Esophagus squamous epithelium (tissue), 5 donors: ENCODE results near the gene TES. TPM values are rescaled to one million over a fixed set of nuclear protein-coding genes. Genes with fewer than 3 reads are reported as not detected.

Experiments used
- DNase-seq: peaks from one replicate; lab custom pipeline; 2025; lab: John Stamatoyannopoulos, UW
- H3K27ac ChIP-seq, 4 donors: fragments of 200-600 bp; sonication (generic); one replicate each; pipeline ENCODE4 v1.5.1; 2016 to 2019; ENCODE audit warnings: mild to moderate bottlenecking in 1 of 4
- H3K27me3 ChIP-seq, 4 donors: fragments of 200-600 bp; sonication (generic); 1 replicate in 3 of 4; 2 replicates in 1 of 4; pipeline versions ENCODE4 v1.5.1 to v1.6.0; 2017 to 2021; ENCODE audit warnings: antibody characterized with exemption in 1 of 4
- H3K36me3 ChIP-seq, 3 donors: fragments of 200-600 bp; sonication (generic); one replicate each; pipeline ENCODE4 v1.5.1; 2016 to 2019
- H3K4me1 ChIP-seq, 3 donors: fragments of 200-600 bp; sonication (generic); one replicate each; pipeline ENCODE4 v1.5.1; 2017 to 2019
- H3K4me3 ChIP-seq, 4 donors: fragments of 200-600 bp; sonication (generic); 1 replicate in 3 of 4; 2 replicates in 1 of 4; pipeline ENCODE4 v1.5.1; 2016 to 2019; ENCODE audit warnings: mild to moderate bottlenecking in 2 of 4, moderate library complexity in 1 of 4
- H3K9me3 ChIP-seq, 3 donors: fragments of 200-600 bp; sonication (generic); one replicate each; pipeline ENCODE4 v1.5.1; 2016 to 2019
- CTCF ChIP-seq, 6 experiments: fragments of 450-650 bp in 4 of 6; fragments of 200-600 bp in 2 of 6; sonication (generic) in 2 of 6; IDR thresholded peaks; one replicate each; pipeline ENCODE4 v1.5.1; 2016 to 2019; ENCODE audit warnings: antibody characterized with exemption in 6 of 6, mild to moderate bottlenecking in 4 of 6, moderate library complexity in 4 of 6
- POLR2A ChIP-seq, 4 donors: fragments of 450-650 bp; IDR thresholded peaks; one replicate each; pipeline ENCODE4 v1.6.1; 2017; ENCODE audit warnings: antibody characterized with exemption in 4 of 4, mild to moderate bottlenecking in 4 of 4, moderate library complexity in 3 of 4
- WGBS, 2 donors: methylation state at CpG; one replicate each; pipeline ENCODE4 v1.1.5; 2018; 5-methylcytosine and 5-hydroxymethylcytosine counted together
- intact Hi-C: fragments of 100-400 bp; cut with DNase I; formaldehyde crosslinking; loops from one replicate; pipeline ENCODE4 v1.15.0; 2022
- total RNA-seq, 4 donors: library from RNA; depleted of rRNA; stranded (reverse); fragments of >200 nt; gene quantifications; one replicate each; pipeline ENCODE4 v1.1.0, GENCODE V29; 2016
- donor health status: DM: yes; HTN: yes; CAD: no.

The TES gene
- total RNA-seq, 4 donors from 2014 or later: 34.8 to 155 (median 67.0) TPM

- H3K4me3 ChIP-seq: no peak overlapping the region
- TF ChIP-seq POLR2A (IDR thresholded peaks at IDR 0.05) (no peak), CTCF (IDR thresholded peaks at IDR 0.05) (no peak)
- no peak overlapping the region for H3K27ac ChIP-seq
- no peaks in the 10 kb centered on the region for H3K36me3 ChIP-seq
- H3K27me3 ChIP-seq: no peaks in the 10 kb centered on the region
- intact Hi-C loops: no loop called here
- H3K9me3 ChIP-seq: no peaks in the 10 kb centered on the region
- peaks cover 0 to 31% (median 3%) of the 10 kb centered on the region in 3 donors for H3K4me1 ChIP-seq
- no peak for DNase-seq
- 45 to 62% methylated on average over 1 of the region's 1 CpG for WGBS, 2 donors
Observed at GRCh38 chr7:116208919-116209318, 1.4 kb upstream of the TES start.

DNA sequence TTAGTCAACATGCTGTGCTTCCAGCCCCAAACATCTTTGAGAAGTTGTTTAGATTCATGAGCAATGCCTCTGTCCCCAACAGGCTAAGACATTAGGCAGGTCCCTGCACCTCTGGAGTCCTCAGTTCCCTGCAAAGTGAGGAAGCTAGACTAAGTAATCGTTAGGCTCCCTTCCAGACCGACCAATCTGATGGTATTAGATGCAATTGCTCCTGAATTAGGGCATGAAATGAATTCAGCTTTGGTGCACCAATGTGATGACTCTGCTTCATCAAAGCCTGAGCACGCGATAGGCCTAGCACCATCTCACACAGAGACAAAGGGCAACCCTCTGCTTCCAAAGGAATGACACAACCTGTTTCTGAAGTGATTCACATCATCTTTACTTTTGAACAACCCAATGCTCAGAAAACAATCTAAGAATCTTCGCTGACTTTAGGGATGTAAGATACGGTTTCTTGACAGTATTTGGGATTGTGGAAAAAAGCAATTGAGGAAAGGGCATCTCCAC, 723 bp upstream of the TES start:
- H3K27ac ChIP-seq: peak overlapping the region in 2 of 4 donors; percentile 97 to 99

GRCh38 chr7:116211006-116211912, 920 bp downstream of the TES start:
- peak overlapping the region; percentile 74 to 88 (median 81) for H3K4me3 ChIP-seq
- H3K4me1 ChIP-seq: peaks cover 0 to 52% (median 10%) of the 10 kb centered on the region in 3 donors
- H3K27ac ChIP-seq: peak overlapping the region; percentile 97 to 99 (median 98)
- H3K9me3 ChIP-seq: no peaks in the 10 kb centered on the region
- intact Hi-C loops: no loop called here
- 1% methylated on average over 14 to 17 of the region's 27 CpGs for WGBS, 2 donors
- TF ChIP-seq CTCF (IDR thresholded peaks at IDR 0.05): peak in 1 of 6 experiments; percentile 6
- peak in 3 of 4 donors; percentile 82 to 92 (median 89) for TF ChIP-seq POLR2A (IDR thresholded peaks at IDR 0.05)
- H3K36me3 ChIP-seq: no peaks in the 10 kb centered on the region
- no peaks in the 10 kb centered on the region for H3K27me3 ChIP-seq
- peak; percentile 5 for DNase-seq

More for the DNA sequence above, 723 bp upstream of the TES start:
- peaks cover 0 to 38% (median 8%) of the 10 kb centered on the region in 3 donors for H3K4me1 ChIP-seq
- intact Hi-C loops: no loop called here
- TF ChIP-seq CTCF (IDR thresholded peaks at IDR 0.05): no peak
- no peak for TF ChIP-seq POLR2A (IDR thresholded peaks at IDR 0.05)
- no peaks in the 10 kb centered on the region for H3K27me3 ChIP-seq
- no peak for DNase-seq
- 92 to 94% methylated on average over 5 to 6 of the region's 6 CpGs for WGBS, 2 donors
- H3K36me3 ChIP-seq: no peaks in the 10 kb centered on the region
- no peaks in the 10 kb centered on the region for H3K9me3 ChIP-seq
- peak overlapping the region in 1 of 4 donors; percentile 80 for H3K4me3 ChIP-seq

DNA sequence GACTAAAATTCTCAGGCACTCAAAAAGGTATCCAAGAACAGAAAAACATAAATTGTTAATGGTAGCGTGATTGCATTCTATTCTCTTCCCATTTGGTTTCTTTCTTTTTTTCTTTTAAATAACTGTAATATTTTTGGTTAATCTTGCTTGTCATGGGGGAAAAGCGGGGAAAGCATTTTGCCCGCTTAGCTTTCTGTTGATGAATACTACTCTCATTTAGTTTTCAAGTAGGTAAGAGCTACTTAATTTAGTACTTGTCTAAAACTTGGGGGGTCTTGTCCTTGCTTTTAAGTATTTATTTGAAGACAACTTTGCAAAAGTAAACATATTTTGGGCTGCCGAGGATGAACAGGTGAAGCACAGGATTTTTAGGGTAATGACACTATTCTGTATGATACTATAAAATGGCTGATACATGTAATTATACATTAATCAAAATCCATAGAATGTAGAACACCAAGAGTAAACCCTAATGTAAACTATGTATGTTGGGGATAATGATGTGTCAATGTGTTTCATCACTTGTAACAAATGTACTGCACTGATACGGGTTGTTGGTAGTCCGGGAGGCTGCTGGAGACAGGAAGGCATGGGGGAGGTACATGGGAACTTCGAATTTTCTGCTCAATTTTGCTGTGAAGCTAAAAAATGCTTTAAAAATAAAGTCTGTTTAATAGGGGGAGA, 1.7 kb downstream of the TES start:
- Histone ChIP-seq H3K4me3 (peak overlapping the region; percentile 74 to 88 (median 81)), H3K27ac (peak overlapping the region; percentile 97 to 99 (median 98)), H3K9me3 (no peaks in the 10 kb centered on the region), H3K36me3 (no peaks in the 10 kb centered on the region), H3K4me1 (peaks cover 0 to 60% (median 15%) of the 10 kb centered on the region in 3 donors), H3K27me3 (no peaks in the 10 kb centered on the region)
- TF ChIP-seq POLR2A (IDR thresholded peaks at IDR 0.05) (no peak), CTCF (IDR thresholded peaks at IDR 0.05) (no peak)
- 18 to 32% methylated on average over 7 of the region's 7 CpGs for WGBS, 2 donors
- no peak for DNase-seq
- intact Hi-C loops: no loop called here
